HG03103 (cell line): ENCODE measurements around the gene DENND6A.
"Not testable (repeated sequence)": the region's sequence is repeated elsewhere in the genome, so short reads cannot be mapped to it uniquely, and the experiment has no call there.

Experiments
- ATAC-seq: cut with Tn5 transposase; IDR thresholded peaks from one replicate; pipeline ENCODE4 v1.9.1; 2021; ENCODE audit warnings: low read depth; ENCODE audit not compliant: unreplicated experiment

The DENND6A gene

GRCh38 chr3:57699591-57699990 is 6.7 kb upstream of the DENND6A start:
- no peak for ATAC-seq

GRCh38 chr3:57696801-57697321 is 4.0 kb upstream of the DENND6A start:
- no peak for ATAC-seq

GRCh38 chr3:57694146-57694545 is 1.3 kb upstream of the DENND6A start:
- no peak for ATAC-seq

- not testable (repeated sequence) for ATAC-seq
Observed at GRCh38 chr3:57692133-57692395, 813 bp downstream of the DENND6A start.

GRCh38 chr3:57691411-57692132 is 1.3 kb downstream of the DENND6A start:
- ATAC-seq = no peak

- no peak for ATAC-seq
Observed at GRCh38 chr3:57689367-57690053, 3.4 kb downstream of the DENND6A start.

- no peak for ATAC-seq
Observed at GRCh38 chr3:57688291-57688690, 4.6 kb downstream of the DENND6A start.

- ATAC-seq = no peak
Observed at GRCh38 chr3:57683286-57683685, 9.6 kb downstream of the DENND6A start.

- ATAC-seq = no peak
Observed at GRCh38 chr3:57682284-57682683, 10.6 kb downstream of the DENND6A start.

GRCh38 chr3:57681691-57682090 is 11.2 kb downstream of the DENND6A start:
- no peak for ATAC-seq

- no peak for ATAC-seq
Observed at GRCh38 chr3:57680046-57680445, 12.8 kb downstream of the DENND6A start.

GRCh38 chr3:57675530-57675929 is 17.3 kb downstream of the DENND6A start:
- no peak for ATAC-seq

GRCh38 chr3:57673156-57673555 is 19.7 kb downstream of the DENND6A start:
- no peak for ATAC-seq

GRCh38 chr3:57670543-57670942 is 22.3 kb downstream of the DENND6A start:
- no peak for ATAC-seq

- ATAC-seq = no peak
Observed at GRCh38 chr3:57661404-57661803, 31.5 kb downstream of the DENND6A start.

GRCh38 chr3:57659806-57660439 is 33.0 kb downstream of the DENND6A start:
- no peak for ATAC-seq

- ATAC-seq = no peak
Observed at GRCh38 chr3:57659004-57659673, 33.7 kb downstream of the DENND6A start.

- no peak for ATAC-seq
Observed at GRCh38 chr3:57658536-57658935, 34.3 kb downstream of the DENND6A start.

GRCh38 chr3:57655727-57656126 is 37.1 kb downstream of the DENND6A start:
- ATAC-seq = no peak

- ATAC-seq = no peak
Observed at GRCh38 chr3:57654267-57654666, 38.6 kb downstream of the DENND6A start.

GRCh38 chr3:57652203-57652602 is 40.7 kb downstream of the DENND6A start:
- ATAC-seq = no peak
